Upper lobe of left lung (tissue), 6 donors: Measurements from ENCODE around the gene ATF6. TPM values are rescaled to one million over a fixed set of nuclear protein-coding genes. Genes with fewer than 3 reads are reported as not detected.
"Not testable (repeated sequence)": the region's sequence is repeated elsewhere in the genome, so short reads cannot be mapped to it uniquely, and the experiment has no call there.

Experiments used
- ATAC-seq, 2 donors: fragments of 200-7000 bp; cut with Tn5 transposase; one replicate each; pipeline ENCODE4 v1.9.1; 2022; ENCODE audit warnings: mild to moderate bottlenecking in 2 of 2, moderate library complexity in 2 of 2; ENCODE audit not compliant: low FRiP score in 2 of 2
- DNase-seq, 2 donors: peaks; one replicate each; pipeline ENCODE4 v3.0.0-alpha.2; 2019 to 2020
- H3K27ac ChIP-seq, 4 donors: fragments of 200-600 bp; sonication (generic); one replicate each; pipeline ENCODE4 v1.5.1; 2016 to 2019
- H3K27me3 ChIP-seq, 4 donors: fragments of 200-600 bp; sonication (generic); one replicate each; pipeline ENCODE4 v1.5.1; 2017 to 2019
- H3K36me3 ChIP-seq, 4 donors: fragments of 200-600 bp; sonication (generic); one replicate each; pipeline ENCODE4 v1.5.1; 2016 to 2019
- H3K4me1 ChIP-seq, 4 donors: fragments of 200-600 bp; sonication (generic); one replicate each; pipeline ENCODE4 v1.5.1; 2018 to 2019
- H3K4me3 ChIP-seq, 4 donors: fragments of 200-600 bp; sonication (generic); one replicate each; pipeline ENCODE4 v1.5.1; 2017 to 2019; ENCODE audit warnings: mild to moderate bottlenecking in 2 of 4, moderate library complexity in 1 of 4
- H3K9me3 ChIP-seq, 4 donors: fragments of 200-600 bp; sonication (generic); one replicate each; pipeline ENCODE4 v1.5.1; 2018 to 2019
- EP300 ChIP-seq, 4 donors: sonication (generic); formaldehyde crosslinking; IDR thresholded peaks; one replicate each; pipeline ENCODE4 v1.5.1; 2017; ENCODE audit warnings: antibody characterized with exemption in 4 of 4, control low read depth in 2 of 4
- POLR2A ChIP-seq, 4 donors: fragments of 450-650 bp; IDR thresholded peaks; one replicate each; pipeline ENCODE4 v1.5.1; 2016 to 2017; ENCODE audit warnings: antibody characterized with exemption in 4 of 4, mild to moderate bottlenecking in 2 of 4
- POLR2AphosphoS5 ChIP-seq, 2 donors: sonication (generic); formaldehyde crosslinking; IDR thresholded peaks; one replicate each; pipeline ENCODE4 v1.5.1; 2017; ENCODE audit warnings: antibody characterized with exemption in 2 of 2
- whole genome bisulfite sequencing, 2 donors: methylation state at CpG; one replicate each; pipeline ENCODE4 v1.1.5; 2017 to 2018; 5-methylcytosine and 5-hydroxymethylcytosine counted together
- total RNA-seq, 6 donors: library from RNA; depleted of rRNA in 4 of 6; stranded (reverse); fragments of >200 nt in 4 of 6; gene quantifications; one replicate each; pipeline versions ENCODE4 v1.1.0 to v1.2.1, GENCODE V29; 2016 to 2021
- TF ChIP-seq, protein P1 (sequence below), 6 experiments: fragments of 450-650 bp in 4 of 6; fragments of 200-600 bp in 2 of 6; sonication (generic) in 2 of 6; IDR thresholded peaks; one replicate each; pipeline ENCODE4 v1.5.1; 2016 to 2019; ENCODE audit warnings: antibody characterized with exemption in 6 of 6
- donor health status: DM: no; HTN: no; CAD: no; lungs with moderate emphysema.
- donor health status: DM: no; HTN: yes; CAD: no; lungs with severe emphysema.

The ATF6 gene
- total RNA-seq, 6 donors from 2014 or later: 14.2 to 36.7 (median 27.0) TPM

DNA sequence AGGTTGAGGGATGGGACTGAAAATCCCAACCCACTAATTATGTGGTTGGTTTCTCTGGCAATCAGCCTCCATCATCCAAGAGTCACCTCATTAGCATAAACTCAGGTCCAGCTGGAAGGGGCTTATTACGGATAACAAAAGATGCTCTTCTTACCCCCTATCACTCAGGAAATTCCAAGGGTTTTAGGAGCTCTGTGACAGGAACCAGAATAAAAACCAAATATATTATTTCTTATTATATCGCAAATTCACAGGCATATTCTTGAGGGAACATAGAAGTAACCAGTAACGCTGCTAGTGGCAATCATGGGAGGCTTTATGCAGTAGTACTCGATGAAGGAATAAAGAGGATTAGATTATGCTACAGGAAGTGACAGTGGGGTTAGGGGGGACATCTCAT, 59.7 kb downstream of the ATF6 start:
- Histone ChIP-seq H3K9me3 (no peaks in the 10 kb centered on the region), H3K27ac (no peak overlapping the region), H3K4me1 (no peaks in the 10 kb centered on the region), H3K4me3 (no peak overlapping the region), H3K36me3 (peaks cover 0 to 36% (median 13%) of the 10 kb centered on the region in 4 donors), H3K27me3 (no peaks in the 10 kb centered on the region)
- DNase-seq (no peak), ATAC-seq (no peak)
- 97 to 99% methylated on average over 4 of the region's 4 CpGs for WGBS, 2 donors
- no peak for TF ChIP-seq EP300 (IDR thresholded peaks at IDR 0.05)
- TF ChIP-seq, protein P1, sequence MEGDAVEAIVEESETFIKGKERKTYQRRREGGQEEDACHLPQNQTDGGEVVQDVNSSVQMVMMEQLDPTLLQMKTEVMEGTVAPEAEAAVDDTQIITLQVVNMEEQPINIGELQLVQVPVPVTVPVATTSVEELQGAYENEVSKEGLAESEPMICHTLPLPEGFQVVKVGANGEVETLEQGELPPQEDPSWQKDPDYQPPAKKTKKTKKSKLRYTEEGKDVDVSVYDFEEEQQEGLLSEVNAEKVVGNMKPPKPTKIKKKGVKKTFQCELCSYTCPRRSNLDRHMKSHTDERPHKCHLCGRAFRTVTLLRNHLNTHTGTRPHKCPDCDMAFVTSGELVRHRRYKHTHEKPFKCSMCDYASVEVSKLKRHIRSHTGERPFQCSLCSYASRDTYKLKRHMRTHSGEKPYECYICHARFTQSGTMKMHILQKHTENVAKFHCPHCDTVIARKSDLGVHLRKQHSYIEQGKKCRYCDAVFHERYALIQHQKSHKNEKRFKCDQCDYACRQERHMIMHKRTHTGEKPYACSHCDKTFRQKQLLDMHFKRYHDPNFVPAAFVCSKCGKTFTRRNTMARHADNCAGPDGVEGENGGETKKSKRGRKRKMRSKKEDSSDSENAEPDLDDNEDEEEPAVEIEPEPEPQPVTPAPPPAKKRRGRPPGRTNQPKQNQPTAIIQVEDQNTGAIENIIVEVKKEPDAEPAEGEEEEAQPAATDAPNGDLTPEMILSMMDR (IDR thresholded peaks at IDR 0.05): no peak
- no peak for TF ChIP-seq POLR2A (IDR thresholded peaks at IDR 0.05)
- no peak for TF ChIP-seq POLR2AphosphoS5 (IDR thresholded peaks at IDR 0.05)

DNA sequence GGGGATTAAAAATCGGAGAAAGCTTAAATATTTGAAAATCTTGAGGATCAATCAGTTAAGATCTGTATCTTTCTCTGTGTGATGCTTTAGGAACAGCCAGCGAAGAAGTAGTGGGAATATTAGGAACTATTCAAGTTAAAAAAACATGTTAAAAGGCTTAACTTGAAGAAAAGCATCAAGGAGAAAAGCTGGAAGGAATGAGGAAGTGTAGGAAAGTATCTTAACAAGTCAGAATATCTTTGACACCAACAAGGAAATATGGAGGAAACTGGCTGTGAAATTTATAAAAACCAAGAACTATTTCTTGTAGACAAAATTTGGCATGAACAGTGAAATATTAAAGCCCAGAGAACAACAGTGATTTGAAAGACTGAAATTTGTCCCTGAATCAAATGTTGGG, 60.4 kb downstream of the ATF6 start:
- ATAC-seq: no peak
- TF ChIP-seq POLR2A (IDR thresholded peaks at IDR 0.05): no peak
- no peak for TF ChIP-seq EP300 (IDR thresholded peaks at IDR 0.05)
- TF ChIP-seq, protein P1 (IDR thresholded peaks at IDR 0.05): no peak
- no peak for TF ChIP-seq POLR2AphosphoS5 (IDR thresholded peaks at IDR 0.05)

GRCh38 chr1:161827786-161828185, 61.7 kb downstream of the ATF6 start:
- Histone ChIP-seq H3K4me3 (no peak overlapping the region), H3K27ac (no peak overlapping the region), H3K36me3 (peaks cover 0 to 21% (median 6%) of the 10 kb centered on the region in 4 donors), H3K9me3 (no peaks in the 10 kb centered on the region), H3K4me1 (no peaks in the 10 kb centered on the region), H3K27me3 (no peaks in the 10 kb centered on the region)
- no peak for ATAC-seq
- 70 to 72% methylated on average over 2 of the region's 2 CpGs for WGBS, 2 donors
- no peak for DNase-seq
- TF ChIP-seq, protein P1 (IDR thresholded peaks at IDR 0.05): no peak
- TF ChIP-seq EP300 (IDR thresholded peaks at IDR 0.05): no peak

More for the DNA sequence above, 60.4 kb downstream of the ATF6 start:
- WGBS, 2 donors: 96 to 97% methylated on average over 2 of the region's 2 CpGs
- peaks cover 0 to 30% (median 11%) of the 10 kb centered on the region in 4 donors for H3K36me3 ChIP-seq
- no peaks in the 10 kb centered on the region for H3K27me3 ChIP-seq
- H3K27ac ChIP-seq: no peak overlapping the region
- no peaks in the 10 kb centered on the region for H3K4me1 ChIP-seq
- no peak overlapping the region for H3K4me3 ChIP-seq
- DNase-seq: no peak
- no peaks in the 10 kb centered on the region for H3K9me3 ChIP-seq

DNA sequence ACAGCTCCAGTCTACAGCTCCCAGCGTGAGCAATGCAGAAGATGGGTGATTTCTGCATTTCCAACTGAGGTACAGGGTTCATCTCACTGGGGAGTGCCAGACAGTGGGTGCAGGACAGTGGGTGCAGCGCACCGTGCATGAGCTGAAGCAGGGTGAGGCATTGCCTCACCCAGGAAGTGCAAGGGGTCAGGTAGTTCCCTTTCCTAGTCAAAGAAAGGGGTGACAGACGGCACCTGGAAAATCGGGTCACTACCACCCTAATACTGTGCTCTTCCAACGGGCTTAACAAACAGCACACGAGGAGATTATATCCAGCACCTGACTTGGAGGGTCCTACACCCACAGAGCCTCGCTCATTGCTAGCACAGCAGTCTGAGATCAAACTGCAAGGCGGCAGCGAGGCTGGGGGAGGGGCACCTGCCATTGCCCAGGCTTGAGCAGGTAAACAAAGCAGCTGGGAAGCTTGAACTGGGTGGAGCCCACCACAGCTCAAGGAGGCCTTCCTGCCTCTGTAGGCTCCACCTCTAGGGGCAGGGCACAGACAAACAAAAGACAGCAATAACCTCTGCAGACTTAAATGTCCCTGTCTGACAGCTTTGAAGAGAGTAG, 66.3 kb downstream of the ATF6 start:
- ATAC-seq: not testable (repeated sequence)
- peak in 1 of 2 donors; percentile 27 for DNase-seq

DNA sequence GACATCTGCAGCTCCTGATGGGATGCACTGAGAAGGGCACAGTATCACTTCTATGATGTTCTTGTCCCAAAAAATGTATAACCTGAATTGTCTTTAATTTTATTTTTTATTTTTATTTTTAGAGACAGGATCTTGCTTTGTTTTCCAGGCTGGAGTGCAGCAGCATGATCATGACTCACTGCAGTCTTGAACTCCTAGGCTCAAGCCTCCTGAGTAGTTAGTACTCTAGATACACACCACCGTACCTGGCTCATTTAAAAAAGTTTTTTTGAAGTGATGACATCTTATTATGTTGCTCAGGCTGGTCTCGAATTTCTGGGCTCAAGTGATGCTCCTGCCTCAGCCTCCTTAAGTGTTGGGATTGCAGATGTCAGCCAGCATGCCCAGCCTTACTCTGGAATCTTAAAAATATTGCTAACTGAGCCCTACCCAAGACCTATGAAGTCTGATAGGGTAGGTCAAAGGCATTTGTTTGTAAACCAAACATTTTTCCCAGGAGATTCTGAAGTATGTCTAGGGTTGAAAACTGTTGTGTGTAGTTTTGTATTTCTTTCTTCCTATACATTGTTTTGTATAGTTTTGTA, 68.9 kb downstream of the ATF6 start:
- no peak overlapping the region for H3K27ac ChIP-seq
- no peak overlapping the region for H3K4me3 ChIP-seq
- H3K9me3 ChIP-seq: no peaks in the 10 kb centered on the region
- H3K36me3 ChIP-seq: peaks cover 0 to 6% (median 1%) of the 10 kb centered on the region in 4 donors
- no peaks in the 10 kb centered on the region for H3K4me1 ChIP-seq
- WGBS, 2 donors: 47 to 72% methylated on average over 2 of the region's 2 CpGs
- no peak for TF ChIP-seq POLR2AphosphoS5 (IDR thresholded peaks at IDR 0.05)
- TF ChIP-seq, protein P1 (IDR thresholded peaks at IDR 0.05): no peak
- TF ChIP-seq POLR2A (IDR thresholded peaks at IDR 0.05): no peak
- no peak for TF ChIP-seq EP300 (IDR thresholded peaks at IDR 0.05)
- ATAC-seq: no peak
- no peaks in the 10 kb centered on the region for H3K27me3 ChIP-seq
- DNase-seq: no peak

More for the DNA sequence above, 66.3 kb downstream of the ATF6 start:
- not testable (repeated sequence) for H3K27me3 ChIP-seq, H3K4me3 ChIP-seq, H3K4me1 ChIP-seq, H3K9me3 ChIP-seq, H3K27ac ChIP-seq
- H3K36me3 ChIP-seq: peaks cover 0 to 18% (median 0%) of the 10 kb centered on the region in 4 donors
- WGBS, 2 donors: 86 to 88% methylated on average over 3 to 10 of the region's 10 CpGs
